GM19372 (cell line): ENCODE results near the gene ADAMTS6.
A peak's percentile ranks its signal among the peaks of the same experiment; 100 is the strongest.
"Not testable (repeated sequence)": the region's sequence is repeated elsewhere in the genome, so short reads cannot be mapped to it uniquely, and the experiment has no call there.

Experiments
- ATAC-seq: cut with Tn5 transposase; IDR thresholded peaks from one replicate; pipeline ENCODE4 v1.9.1; 2021; ENCODE audit warnings: mild to moderate bottlenecking, low read depth, moderate library complexity; ENCODE audit not compliant: unreplicated experiment

ADAMTS6 gene

GRCh38 chr5:65481635-65482295 is at the start of gene ADAMTS6:
Gene ADAMTS6, minus strand, starts transcription at chr5:65481920. Its CDS starts 8,247 bp downstream, at chr5:65473673.
- peak; percentile 72 for ATAC-seq

GRCh38 chr5:65530904-65531303 is 49.2 kb upstream of the ADAMTS6 start:
- no peak for ATAC-seq

GRCh38 chr5:65525726-65526125 is 44.0 kb upstream of the ADAMTS6 start:
- ATAC-seq = no peak

GRCh38 chr5:65512170-65512937 is 30.6 kb upstream of the ADAMTS6 start:
- no peak for ATAC-seq

- ATAC-seq = no peak
These were observed 27.3 kb upstream of the ADAMTS6 start for GRCh38 chr5:65508978-65509377.

- no peak for ATAC-seq
These were observed 25.2 kb upstream of the ADAMTS6 start for GRCh38 chr5:65506961-65507360.

- no peak for ATAC-seq
These were observed 7.4 kb upstream of the ADAMTS6 start for GRCh38 chr5:65489119-65489518.

- not testable (repeated sequence) for ATAC-seq
These were observed 6.4 kb upstream of the ADAMTS6 start for GRCh38 chr5:65488038-65488687.

- ATAC-seq = not testable (repeated sequence)
These were observed 5.1 kb upstream of the ADAMTS6 start for GRCh38 chr5:65486803-65487202.

GRCh38 chr5:65485405-65485804 is 3.7 kb upstream of the ADAMTS6 start:
- ATAC-seq = no peak

- ATAC-seq = peak; percentile 49
These were observed 2.0 kb upstream of the ADAMTS6 start for GRCh38 chr5:65483546-65484346.

GRCh38 chr5:65482736-65483545 is 1.2 kb upstream of the ADAMTS6 start:
- no peak for ATAC-seq

GRCh38 chr5:65482296-65482735 is 596 bp upstream of the ADAMTS6 start:
- no peak for ATAC-seq

- peak; percentile 14 for ATAC-seq
These were observed 544 bp downstream of the ADAMTS6 start for GRCh38 chr5:65481171-65481581.

- ATAC-seq = no peak
These were observed 1.3 kb downstream of the ADAMTS6 start for GRCh38 chr5:65480306-65480865.

- no peak for ATAC-seq
These were observed 2.2 kb downstream of the ADAMTS6 start for GRCh38 chr5:65479527-65479926.

GRCh38 chr5:65478336-65478735 is 3.4 kb downstream of the ADAMTS6 start:
- ATAC-seq = no peak

GRCh38 chr5:65475895-65476294 is 5.8 kb downstream of the ADAMTS6 start:
- no peak for ATAC-seq

GRCh38 chr5:65475336-65475735 is 6.4 kb downstream of the ADAMTS6 start:
- ATAC-seq = no peak
